HepG2 (cell line): Measurements from ENCODE around the gene CLPSL2. TPM values are rescaled to one million over a fixed set of nuclear protein-coding genes. Genes with fewer than 3 reads are reported as not detected.
A peak's percentile ranks its signal among the peaks of the same experiment; 100 is the strongest.

Experiments used
- ARID5B ChIP-seq: IDR thresholded peaks from 2 replicates; pipeline ENCODE4 v1.4.0; 2020; ENCODE audit warnings: mild to moderate bottlenecking, missing genetic modification reagents
- ETV5 ChIP-seq: IDR thresholded peaks from 2 replicates; pipeline ENCODE4 v1.6.1; 2018; ENCODE audit warnings: missing biosample characterization, missing genetic modification reagents, inconsistent platforms, borderline replicate concordance
- GATAD2A ChIP-seq: IDR thresholded peaks from 2 replicates; pipeline ENCODE4 v1.6.1; 2016
- NFE2L1 ChIP-seq: sonication (generic); formaldehyde crosslinking; IDR thresholded peaks from 2 replicates; pipeline ENCODE4 v1.4.0; 2020; ENCODE audit warnings: missing genetic modification reagents, mild to moderate bottlenecking, borderline replicate concordance
- NR0B2 ChIP-seq: sonication (generic); formaldehyde crosslinking; IDR thresholded peaks from 2 replicates; pipeline ENCODE4 v1.4.0; 2020; ENCODE audit warnings: mild to moderate bottlenecking, missing genetic modification reagents
- RXRB ChIP-seq: IDR thresholded peaks from 2 replicates; pipeline ENCODE4 v1.6.1; 2016; ENCODE audit warnings: borderline replicate concordance, missing genetic modification reagents, missing compliant biosample characterization
- STAT6 ChIP-seq: sonication (generic); formaldehyde crosslinking; IDR thresholded peaks from 2 replicates; pipeline ENCODE4 v1.4.0; 2020; ENCODE audit warnings: missing genetic modification reagents, mild to moderate bottlenecking, borderline replicate concordance
- ZBTB1 ChIP-seq: sonication (generic); formaldehyde crosslinking; IDR thresholded peaks from 2 replicates; pipeline ENCODE4 v1.4.0; 2020; ENCODE audit warnings: missing genetic modification reagents, borderline replicate concordance
- ZBTB46 ChIP-seq: sonication (generic); formaldehyde crosslinking; IDR thresholded peaks from 2 replicates; pipeline ENCODE4 v1.4.0; 2020; ENCODE audit warnings: mild to moderate bottlenecking, missing genetic modification reagents, borderline replicate concordance
- ZC3H13 ChIP-seq: sonication (generic); formaldehyde crosslinking; IDR thresholded peaks from 2 replicates; pipeline ENCODE4 v1.8.1; 2023; ENCODE audit warnings: mild to moderate bottlenecking, missing genetic modification reagents, moderate library complexity
- ZNF251 ChIP-seq: sonication (generic); formaldehyde crosslinking; IDR thresholded peaks from 2 replicates; pipeline ENCODE4 v1.9.0; 2021; ENCODE audit warnings: mild to moderate bottlenecking, missing genetic modification reagents
- ZNF264 ChIP-seq: sonication (generic); formaldehyde crosslinking; IDR thresholded peaks from 2 replicates; pipeline ENCODE4 v1.4.0; 2020; ENCODE audit warnings: missing genetic modification reagents
- ZNF569 ChIP-seq: sonication (generic); formaldehyde crosslinking; IDR thresholded peaks from 2 replicates; pipeline ENCODE4 v1.5.0; 2020; ENCODE audit warnings: mild to moderate bottlenecking, missing genetic modification reagents, moderate library complexity, borderline replicate concordance
- ZNF615 ChIP-seq: sonication (generic); formaldehyde crosslinking; IDR thresholded peaks from 2 replicates; pipeline ENCODE4 v1.5.0; 2020; ENCODE audit warnings: mild to moderate bottlenecking, missing genetic modification reagents, borderline replicate concordance
- ZNF720 ChIP-seq: sonication (generic); formaldehyde crosslinking; IDR thresholded peaks from 2 replicates; pipeline ENCODE4 v1.4.0; 2020; ENCODE audit warnings: missing genetic modification reagents
- polyA plus RNA-seq, 8 experiments: library from polyadenylated mRNA; depleted of rRNA in 3 of 8; stranded (reverse) in 7 of 8; unstranded in 1 of 8; fragments of >200 nt; fragmentation: Illumina TruSeq in 4 of 8; extraction: Trizol in 4 of 8; gene quantifications; 2 replicates each; pipeline versions ENCODE4 v1.2.1 to v1.2.3, GENCODE V29; 2011 to 2016; ENCODE audit warnings: low read depth in 4 of 8, missing spikeins in 1 of 8, mixed read lengths in 1 of 8; ENCODE audit not compliant: insufficient read depth in 1 of 8
- total RNA-seq, 5 experiments: library from RNA; depleted of rRNA; stranded (reverse); fragments of >200 nt; fragmentation: Illumina TruSeq; extraction: Trizol; gene quantifications; 2 replicates each; pipeline ENCODE4 v1.2.3, GENCODE V29; 2016; ENCODE audit warnings: low read depth in 1 of 5
- TF ChIP-seq, protein P1 (sequence below), 2 experiments: sonication (generic) in 1 of 2; formaldehyde crosslinking in 1 of 2; IDR thresholded peaks; 2 replicates each; pipeline versions ENCODE4 v1.5.1 to v1.6.1; 2011 to 2020; ENCODE audit warnings: borderline replicate concordance in 1 of 2, low read depth in 1 of 2, low read length in 1 of 2, mild to moderate bottlenecking in 1 of 2, missing genetic modification reagents in 1 of 2, moderate library complexity in 1 of 2

The CLPSL2 gene
- total and polyA plus RNA-seq, 2 of the 13 experiments (the other 11 are each of a cell fraction or from before 2014, with no cell fraction given) = not detected

GRCh38 chr6:35739645-35740524, 36.5 kb upstream of the CLPSL2 start (continued):
- TF ChIP-seq ARID5B (CRISPR knock-in tag) (peak; percentile 82), ZBTB46 (CRISPR knock-in tag) (no peak), ZNF615 (CRISPR knock-in tag) (no peak), ZNF569 (CRISPR knock-in tag) (no peak), NFE2L1 (CRISPR knock-in tag) (no peak), ZNF720 (CRISPR knock-in tag) (no peak), RXRB (CRISPR knock-in tag) (0 out of 2 replicates have a peak, but pooled peaks have one; percentile 18), STAT6 (no peak), ETV5 (CRISPR knock-in tag) (peak; percentile 69; the same call in 1 of the 2 replicates), ZBTB1 (no peak), GATAD2A (CRISPR knock-in tag) (peak; percentile 46; the same call in 1 of the 2 replicates), ZNF264 (CRISPR knock-in tag) (peak; percentile 86; the same call in 1 of the 2 replicates), NR0B2 (CRISPR knock-in tag) (no peak), ZC3H13 (no peak), ZNF251 (no peak)
- TF ChIP-seq, protein P1, sequence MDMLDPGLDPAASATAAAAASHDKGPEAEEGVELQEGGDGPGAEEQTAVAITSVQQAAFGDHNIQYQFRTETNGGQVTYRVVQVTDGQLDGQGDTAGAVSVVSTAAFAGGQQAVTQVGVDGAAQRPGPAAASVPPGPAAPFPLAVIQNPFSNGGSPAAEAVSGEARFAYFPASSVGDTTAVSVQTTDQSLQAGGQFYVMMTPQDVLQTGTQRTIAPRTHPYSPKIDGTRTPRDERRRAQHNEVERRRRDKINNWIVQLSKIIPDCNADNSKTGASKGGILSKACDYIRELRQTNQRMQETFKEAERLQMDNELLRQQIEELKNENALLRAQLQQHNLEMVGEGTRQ (IDR thresholded peaks at IDR 0.05; ENCODE audit: low read depth, low read length) = no peak
- TF ChIP-seq, protein P1 (CRISPR knock-in tag; IDR thresholded peaks at IDR 0.05; ENCODE audit: borderline replicate concordance) = no peak
